ENCODE measurements around the gene SV2B.

The SV2B gene

DNA sequence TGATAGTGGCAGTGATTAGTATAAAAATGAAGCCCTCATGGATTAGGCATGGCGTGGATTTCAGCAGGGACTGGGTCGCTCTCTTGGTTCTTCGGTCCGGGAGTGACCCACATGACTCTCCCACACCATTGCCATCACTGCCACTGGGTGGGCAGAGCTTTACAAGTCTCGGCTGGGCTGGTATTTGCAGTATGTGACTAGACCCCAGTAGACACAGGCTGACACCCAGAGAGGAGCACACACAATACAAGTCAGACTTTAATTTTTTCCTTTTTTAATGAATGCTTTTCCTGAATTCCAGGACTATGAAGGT is 1.5 kb downstream of the SV2B start:
- DNase-seq (ENCODE audit: extremely low read depth in 1 of 2, low read depth in 1 of 2) = no peak

DNA sequence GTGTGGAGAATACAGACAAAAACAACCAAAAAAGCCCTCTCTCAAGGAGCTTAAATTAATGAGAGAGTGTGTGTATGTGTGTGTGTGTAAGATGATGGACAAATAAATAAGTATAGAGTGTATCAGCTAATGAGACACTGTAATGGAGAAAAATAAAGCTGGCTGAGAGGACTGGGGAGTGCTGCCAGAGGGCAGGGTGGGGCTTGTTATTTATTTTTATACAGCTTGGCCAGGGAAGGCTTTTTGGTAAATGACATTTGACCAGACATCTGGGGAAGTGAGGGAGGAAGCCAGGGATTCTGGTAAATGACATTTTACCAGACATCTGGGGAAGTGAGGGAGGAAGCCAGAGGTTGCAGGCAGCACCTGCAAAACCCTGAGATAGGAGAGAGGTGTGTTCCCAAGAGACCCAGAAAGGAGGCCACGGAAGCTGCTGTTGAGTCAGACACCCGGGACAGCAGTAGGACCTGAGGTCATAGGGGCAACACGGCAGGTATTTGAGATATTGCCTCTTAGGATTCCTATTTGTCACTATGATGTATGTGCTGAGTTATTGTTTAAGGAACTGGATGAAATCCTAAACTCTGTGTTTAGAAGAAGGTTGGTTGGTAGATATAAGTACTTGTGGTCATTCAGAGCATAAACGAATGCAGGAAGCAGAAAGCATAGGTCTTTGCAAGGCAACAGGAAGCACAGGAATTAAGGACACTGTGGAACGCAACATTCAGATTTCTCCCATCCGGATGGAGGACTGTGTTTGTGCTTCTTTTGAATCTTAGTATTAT is 2.7 kb downstream of the SV2B start:
- no peak for DNase-seq (ENCODE audit: extremely low read depth in 1 of 2, low read depth in 1 of 2)

- no peak for DNase-seq (ENCODE audit: extremely low read depth in 1 of 2, low read depth in 1 of 2)
Measured at GRCh38 chr15:91104111-91104510, 4.1 kb downstream of the SV2B start.

DNA sequence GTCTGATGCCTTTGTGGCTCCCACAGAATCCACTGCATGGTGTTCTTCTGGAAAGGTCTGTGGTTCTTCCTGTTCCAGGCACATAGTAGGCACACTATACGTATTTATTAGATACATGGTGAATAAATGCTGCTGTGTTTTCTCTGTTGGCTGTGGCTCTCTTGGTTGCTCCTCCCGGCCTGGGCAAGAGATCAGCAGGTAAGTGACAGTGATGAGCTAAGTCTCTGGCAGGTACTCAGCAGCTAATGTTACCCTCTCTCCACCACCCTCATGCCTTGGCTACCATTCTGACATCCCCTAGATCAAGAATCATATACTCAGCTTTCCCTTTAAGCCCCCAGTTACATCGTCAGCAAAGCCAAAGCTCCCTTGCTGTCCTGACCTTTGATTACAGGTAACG is 8.4 kb downstream of the SV2B start:
- no peak for DNase-seq (ENCODE audit: extremely low read depth in 1 of 2, low read depth in 1 of 2)

- DNase-seq (ENCODE audit: extremely low read depth in 1 of 2, low read depth in 1 of 2) = no peak
Measured at GRCh38 chr15:91109885-91110284, 9.8 kb downstream of the SV2B start.

DNA sequence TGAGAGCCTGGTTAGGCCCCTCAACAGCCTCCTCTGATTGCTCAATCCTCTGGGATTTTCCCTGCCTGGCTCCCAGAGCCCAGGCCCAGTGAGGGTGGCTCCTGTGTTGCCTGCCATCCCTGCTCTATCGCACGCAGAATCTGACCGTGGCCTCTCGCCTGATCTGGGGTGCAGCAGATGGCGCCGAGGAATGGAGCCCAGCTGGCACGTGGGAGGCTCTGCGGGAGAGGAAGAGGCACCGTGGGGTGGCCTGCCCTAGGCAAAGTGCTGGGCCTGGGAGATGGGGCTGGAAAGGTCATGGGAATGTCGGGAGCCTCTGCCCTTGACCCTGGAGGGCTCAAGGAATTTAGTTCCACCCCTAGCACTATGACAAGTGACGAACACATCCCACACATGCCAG is 10.3 kb downstream of the SV2B start:
- no peak for DNase-seq (ENCODE audit: extremely low read depth in 1 of 2, low read depth in 1 of 2)

DNA sequence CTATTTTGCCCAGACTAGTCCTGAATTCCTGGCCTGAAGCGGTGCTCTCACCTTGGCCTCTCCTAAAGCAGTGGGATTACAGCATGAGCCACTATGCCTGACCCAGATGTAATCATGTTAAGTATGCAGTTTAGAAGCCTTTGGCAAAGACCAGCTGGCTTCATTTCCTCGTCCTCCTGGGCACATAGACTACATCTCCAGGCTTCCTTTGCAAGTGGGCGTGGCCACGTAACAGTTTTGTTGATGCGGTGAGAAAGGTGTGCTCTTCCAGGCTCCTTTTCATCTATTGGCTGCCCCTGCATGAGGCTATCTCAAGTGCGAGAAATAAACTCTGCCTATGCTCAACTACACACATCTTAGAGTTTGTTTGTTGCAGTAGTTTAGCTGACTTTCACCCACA is 13.0 kb downstream of the SV2B start:
- DNase-seq (ENCODE audit: extremely low read depth in 1 of 2, low read depth in 1 of 2) = no peak

- no peak for DNase-seq (ENCODE audit: extremely low read depth in 1 of 2, low read depth in 1 of 2)
Measured at GRCh38 chr15:91114301-91114700, 14.2 kb downstream of the SV2B start.

DNA sequence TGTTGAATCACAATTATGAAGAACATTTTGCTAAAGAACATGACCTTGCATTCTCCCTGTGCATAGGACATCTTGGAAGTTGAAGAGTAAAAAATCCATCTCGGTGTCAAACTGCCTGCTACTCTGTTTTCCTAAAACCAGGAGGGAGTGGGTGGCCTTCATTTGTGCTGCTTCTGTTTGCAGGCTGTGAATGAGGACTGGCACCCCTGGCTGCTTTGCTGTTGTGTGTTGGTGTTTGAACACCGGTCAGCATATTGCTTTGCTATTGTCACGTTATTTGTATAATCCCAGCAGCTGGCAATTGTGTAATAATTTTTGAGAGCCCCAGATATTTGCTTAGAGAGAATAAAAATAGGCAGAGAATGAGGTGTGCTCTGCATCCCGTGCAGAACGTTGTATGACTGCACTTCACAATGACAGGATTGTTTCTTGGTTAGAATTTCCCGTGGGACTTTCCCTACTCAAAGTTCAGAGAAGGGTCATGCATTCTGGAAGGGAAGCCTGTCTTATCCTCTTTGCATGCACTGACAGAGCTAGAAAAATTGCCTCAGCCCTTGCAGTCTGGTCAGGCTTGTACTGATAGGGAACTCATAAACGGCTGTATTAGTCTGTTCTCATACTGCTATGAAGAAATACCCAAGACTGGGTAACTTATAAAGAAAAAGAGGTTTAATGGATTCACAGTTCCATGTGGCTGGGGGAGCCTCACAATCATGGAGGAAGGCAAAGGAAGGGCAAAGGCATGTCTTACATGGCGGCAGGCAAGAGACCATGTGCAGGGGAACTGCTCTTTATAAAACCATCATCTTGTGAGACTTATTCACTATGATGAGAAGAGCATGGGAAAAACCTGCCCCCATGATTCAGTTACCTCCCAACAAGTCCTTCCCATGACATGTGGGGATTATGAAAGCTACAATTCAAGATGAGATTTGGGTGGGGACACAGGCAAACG is 16.3 kb downstream of the SV2B start:
- no peak for DNase-seq (ENCODE audit: extremely low read depth in 1 of 2, low read depth in 1 of 2)

DNA sequence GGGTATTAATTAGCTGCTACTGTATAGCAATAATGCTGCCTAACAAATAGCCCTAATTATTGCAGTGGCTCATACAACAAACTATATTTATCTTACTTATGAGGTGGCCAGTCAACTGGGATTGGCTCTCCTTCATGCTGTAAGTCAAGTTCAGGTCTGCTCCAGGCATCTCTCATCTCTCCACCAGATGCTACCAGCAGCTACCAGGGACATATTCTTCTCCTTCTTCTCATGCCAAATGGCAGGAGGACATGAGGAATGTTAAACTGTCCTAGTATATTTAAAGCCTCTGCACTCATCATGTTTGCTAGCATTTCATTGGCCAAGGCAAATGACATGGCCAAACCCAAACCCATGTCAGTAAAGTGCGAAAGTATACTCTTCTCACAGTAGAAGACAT is 17.3 kb downstream of the SV2B start:
- no peak for DNase-seq (ENCODE audit: extremely low read depth in 1 of 2, low read depth in 1 of 2)

- no peak for DNase-seq (ENCODE audit: extremely low read depth in 1 of 2, low read depth in 1 of 2)
Measured at GRCh38 chr15:91118817-91119590, 18.9 kb downstream of the SV2B start.

- DNase-seq (ENCODE audit: extremely low read depth in 1 of 2, low read depth in 1 of 2) = no peak
Measured at GRCh38 chr15:91122296-91122695, 22.2 kb downstream of the SV2B start.

DNA sequence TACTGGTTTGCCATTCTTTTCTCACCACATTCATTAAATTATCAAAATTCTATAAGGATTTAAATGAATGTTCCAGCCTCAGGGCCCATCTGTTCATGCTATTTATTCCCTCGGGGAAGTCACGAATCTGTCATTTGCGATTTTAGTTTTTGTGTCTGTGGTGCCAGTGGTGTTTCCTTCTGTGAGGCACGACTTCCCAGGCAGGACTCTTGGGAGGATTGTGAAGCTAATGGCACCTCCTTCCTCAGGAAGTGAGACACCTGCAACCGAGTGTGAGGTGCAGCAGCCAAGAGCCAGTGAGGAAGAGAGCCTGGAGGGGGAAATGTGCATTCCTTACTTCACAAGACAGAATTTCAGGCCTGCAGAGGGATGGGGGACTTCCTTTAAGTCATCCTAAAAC is 24.1 kb downstream of the SV2B start:
- DNase-seq (ENCODE audit: extremely low read depth in 1 of 2, low read depth in 1 of 2) = no peak

GRCh38 chr15:91125162-91125561 is 25.1 kb downstream of the SV2B start:
- no peak for DNase-seq (ENCODE audit: extremely low read depth in 1 of 2, low read depth in 1 of 2)

GRCh38 chr15:91126080-91126479 is 26.0 kb downstream of the SV2B start:
- no peak for DNase-seq (ENCODE audit: extremely low read depth in 1 of 2, low read depth in 1 of 2)

DNA sequence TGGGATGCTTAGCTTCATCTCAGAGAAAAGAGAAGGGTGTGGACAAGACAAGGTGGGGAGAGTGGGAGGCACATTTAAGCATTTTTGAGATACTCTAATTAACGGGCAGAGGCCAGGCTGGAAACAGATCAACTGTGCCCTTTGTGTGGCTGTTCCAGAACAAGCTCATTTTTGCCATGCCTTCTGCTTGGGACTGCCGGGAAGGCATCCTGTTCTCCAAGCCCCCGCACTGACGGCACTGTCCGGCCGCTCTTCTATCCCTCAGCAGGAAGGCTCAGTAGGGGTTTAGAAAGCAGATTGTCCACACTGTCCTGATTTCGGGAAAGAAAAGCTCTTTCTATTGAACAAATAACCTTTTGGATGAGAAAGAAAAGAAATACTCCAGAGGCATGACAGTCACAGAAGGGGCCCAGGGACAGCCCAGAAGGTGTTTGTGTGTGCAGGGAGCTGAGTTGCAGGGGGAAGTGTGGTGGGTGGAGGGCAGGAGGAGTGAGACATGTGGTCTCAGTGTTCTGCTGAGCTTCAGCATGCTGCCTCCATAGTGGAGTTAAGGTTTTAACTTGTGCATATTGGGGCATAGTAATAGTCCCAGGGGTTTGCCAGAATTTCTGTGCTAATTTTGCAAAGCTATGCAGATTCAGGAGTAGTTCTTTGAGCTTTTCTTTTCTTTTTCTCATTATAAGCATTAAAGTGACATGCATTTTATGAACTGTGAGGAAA is 27.3 kb downstream of the SV2B start:
- no peak for DNase-seq (ENCODE audit: extremely low read depth in 1 of 2, low read depth in 1 of 2)

GRCh38 chr15:91128016-91128415 is 28.0 kb downstream of the SV2B start:
- DNase-seq (ENCODE audit: extremely low read depth in 1 of 2, low read depth in 1 of 2) = no peak

- DNase-seq (ENCODE audit: extremely low read depth in 1 of 2, low read depth in 1 of 2) = no peak
Measured at GRCh38 chr15:91129436-91129835, 29.4 kb downstream of the SV2B start.

GRCh38 chr15:91132079-91132478 is 32.0 kb downstream of the SV2B start:
- no peak for DNase-seq (ENCODE audit: extremely low read depth in 1 of 2, low read depth in 1 of 2)

DNA sequence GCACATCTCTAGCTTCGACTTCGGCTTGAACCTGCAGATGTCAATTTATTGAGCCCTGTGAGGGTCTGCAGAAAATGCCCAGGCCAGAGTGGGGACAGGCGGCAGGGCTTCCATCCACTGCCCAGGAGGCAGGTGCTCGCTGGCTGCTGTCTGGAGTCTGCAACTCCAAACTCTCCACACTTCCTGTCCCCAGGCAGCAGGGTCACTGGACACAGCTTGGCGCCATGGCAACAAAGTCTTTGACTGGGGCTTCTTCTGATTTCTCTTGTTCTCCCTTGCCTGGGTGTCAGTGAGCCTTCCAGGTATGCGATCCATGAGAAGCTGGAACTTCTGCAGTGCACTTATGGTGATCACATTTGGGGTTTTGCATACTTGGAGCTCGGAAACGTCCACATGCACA is 33.5 kb downstream of the SV2B start:
- DNase-seq (ENCODE audit: extremely low read depth in 1 of 2, low read depth in 1 of 2) = no peak
